Suppressor macrophage (primary cell): Measurements from ENCODE around the gene ZMYM3.

Experiments used
- DNase-seq, 4 experiments: peaks; one replicate each; pipeline ENCODE4 v3.0.0-alpha.2; 2020 to 2022

ZMYM3 gene

GRCh38 chrX:71210816-71211215, 43.1 kb downstream of the ZMYM3 start:
- no peak for DNase-seq

GRCh38 chrX:71199252-71200008, 54.5 kb downstream of the ZMYM3 start:
- DNase-seq, result no peak

DNA sequence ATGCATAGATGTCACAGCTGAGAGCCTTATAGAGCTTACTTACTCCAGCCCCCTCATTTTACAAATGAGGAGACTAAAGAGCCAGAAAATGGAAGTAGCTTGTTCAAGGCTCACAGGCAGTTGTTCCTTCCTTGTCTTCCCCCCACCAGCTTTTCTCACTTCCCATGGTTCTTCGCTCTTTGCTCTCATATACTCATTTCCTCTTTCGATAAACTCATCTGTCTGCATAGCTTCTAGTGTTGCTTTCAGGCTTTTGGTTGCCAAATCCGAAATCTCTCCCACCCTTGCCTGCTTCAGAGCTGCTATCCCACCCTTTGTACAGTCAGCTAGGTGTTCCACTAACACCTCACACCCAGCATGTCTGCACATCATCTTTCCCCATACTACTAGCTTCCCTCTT, 55.9 kb downstream of the ZMYM3 start:
- DNase-seq, result peak; percentile 43 to 74 (median 68)

DNA sequence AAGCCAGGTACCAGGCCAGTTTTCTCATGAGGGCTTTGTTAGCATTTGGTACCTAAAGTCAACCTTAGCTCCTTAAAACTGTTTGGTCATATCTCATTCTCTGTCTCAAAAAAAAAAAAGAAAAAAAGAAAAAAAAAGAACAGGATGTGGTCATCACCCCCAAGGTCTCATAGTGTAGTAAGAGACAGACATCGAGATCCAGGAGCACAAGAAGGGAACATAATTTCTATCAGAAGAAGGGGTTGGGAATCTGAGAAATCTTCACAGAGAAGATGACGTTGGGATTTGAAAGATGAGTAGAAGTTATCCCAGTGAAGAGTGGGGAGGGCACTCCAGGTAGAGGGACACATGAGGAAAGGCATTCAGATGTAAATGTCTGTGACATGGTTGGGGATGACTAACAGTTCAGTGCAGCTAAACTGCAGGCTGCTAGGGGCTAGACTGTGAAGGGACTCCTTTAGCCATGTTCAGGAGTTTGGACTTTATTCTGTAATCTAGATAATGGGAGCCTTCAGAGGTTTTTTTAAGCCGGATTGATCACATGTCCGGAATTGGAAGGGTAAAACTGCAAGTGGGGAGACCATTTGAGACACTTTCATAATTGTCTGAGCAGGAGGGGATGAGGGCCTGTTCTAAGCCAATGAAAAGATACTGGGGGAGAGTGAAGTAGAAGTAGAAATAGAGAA, 57.8 kb downstream of the ZMYM3 start:
- DNase-seq, result no peak

DNA sequence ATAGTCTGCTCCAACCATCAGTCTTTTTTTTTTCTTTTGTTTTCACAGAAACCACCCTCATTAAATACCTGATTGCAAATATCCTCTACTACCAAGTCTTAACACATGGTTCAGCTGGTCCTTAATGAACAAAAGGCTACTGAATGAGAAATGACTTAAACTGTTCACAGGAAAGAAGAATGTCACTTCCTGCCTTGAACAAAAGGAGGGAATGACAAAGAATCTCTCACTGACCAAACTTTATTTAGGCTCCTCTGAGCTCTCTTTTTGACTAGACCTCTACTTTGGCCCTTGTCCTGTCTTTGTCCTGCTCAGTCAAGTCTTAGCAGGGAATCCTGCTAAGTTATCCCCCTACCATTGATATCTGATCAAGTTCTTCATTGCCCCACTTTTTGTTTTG, 62.7 kb downstream of the ZMYM3 start:
- no peak for DNase-seq
